Muscle layer of colon (tissue), 2 donors: ENCODE measurements around the gene ARNT2.

Source experiments
- H3K27ac ChIP-seq: one replicate; pipeline ENCODE4 v1.7.0; 2013; ENCODE audit warnings: low read depth, mild to moderate bottlenecking, low read length, moderate library complexity
- H3K27me3 ChIP-seq, 2 donors: one replicate each; pipeline ENCODE4 v1.7.0; 2013; ENCODE audit warnings: low read length in 2 of 2, mild to moderate bottlenecking in 2 of 2; ENCODE audit not compliant: insufficient read depth in 2 of 2, control insufficient read depth in 1 of 2
- H3K36me3 ChIP-seq: one replicate; pipeline ENCODE4 v1.7.0; 2013; ENCODE audit warnings: mild to moderate bottlenecking, low read length; ENCODE audit not compliant: insufficient read depth
- H3K4me1 ChIP-seq: one replicate; pipeline ENCODE4 v1.7.0; 2013; ENCODE audit warnings: mild to moderate bottlenecking, low read length; ENCODE audit not compliant: insufficient read depth
- H3K4me3 ChIP-seq, 2 donors: one replicate each; pipeline ENCODE4 v1.7.0; 2013; ENCODE audit warnings: low read length in 2 of 2, low read depth in 1 of 2, mild to moderate bottlenecking in 1 of 2, moderate library complexity in 1 of 2
- H3K9ac ChIP-seq: one replicate; pipeline ENCODE4 v1.7.0; 2013; ENCODE audit warnings: low read length
- H3K9me3 ChIP-seq: one replicate; pipeline ENCODE4 v1.7.0; 2013; ENCODE audit warnings: mild to moderate bottlenecking, low read length
- donor health status: abdominal sarcoma.
- donor health status: Adenocarcinoma of cecum.

The ARNT2 gene

GRCh38 chr15:80562846-80563245, 158.7 kb downstream of the ARNT2 start:
- H3K4me1 ChIP-seq, result peaks cover 5% of the 10 kb centered on the region
- no peak overlapping the region for H3K4me3 ChIP-seq
- H3K27me3 ChIP-seq, result no peaks in the 10 kb centered on the region
- no peaks in the 10 kb centered on the region for H3K9me3 ChIP-seq
- no peaks in the 10 kb centered on the region for H3K36me3 ChIP-seq
- no peak overlapping the region for H3K27ac ChIP-seq
- H3K9ac ChIP-seq, result no peak overlapping the region

- no peak overlapping the region for H3K9ac ChIP-seq
- no peak overlapping the region for H3K27ac ChIP-seq
- no peaks in the 10 kb centered on the region for H3K36me3 ChIP-seq
- H3K9me3 ChIP-seq, result no peaks in the 10 kb centered on the region
- peaks cover 9% of the 10 kb centered on the region for H3K4me1 ChIP-seq
- no peaks in the 10 kb centered on the region for H3K27me3 ChIP-seq
- H3K4me3 ChIP-seq, result no peak overlapping the region
These were observed 159.3 kb downstream of the ARNT2 start for GRCh38 chr15:80563372-80563997.

DNA sequence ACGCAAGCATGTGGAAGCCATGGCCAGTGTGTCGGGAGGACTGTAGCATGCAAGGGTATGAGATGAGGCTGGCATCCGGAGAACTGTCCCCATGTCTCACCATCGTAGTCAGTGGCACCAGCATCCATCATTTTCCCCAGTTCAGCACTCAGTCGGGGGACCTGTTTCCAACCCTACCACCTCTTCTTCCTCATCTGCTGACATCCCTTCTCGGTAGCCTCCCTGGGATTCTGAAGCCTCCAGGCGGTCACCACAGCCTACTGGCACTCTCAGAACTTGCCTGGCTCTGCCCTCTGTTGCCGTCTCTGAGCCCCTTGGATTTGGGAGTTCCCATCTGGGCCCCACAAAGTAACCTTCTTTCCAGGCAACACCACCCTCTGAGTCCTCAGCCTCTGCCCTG, 159.9 kb downstream of the ARNT2 start:
- peaks cover 9% of the 10 kb centered on the region for H3K4me1 ChIP-seq
- no peaks in the 10 kb centered on the region for H3K27me3 ChIP-seq
- no peaks in the 10 kb centered on the region for H3K9me3 ChIP-seq
- no peak overlapping the region for H3K9ac ChIP-seq
- H3K4me3 ChIP-seq, result no peak overlapping the region
- H3K36me3 ChIP-seq, result no peaks in the 10 kb centered on the region
- H3K27ac ChIP-seq, result no peak overlapping the region

- Histone ChIP-seq H3K9ac (no peak overlapping the region), H3K36me3 (no peaks in the 10 kb centered on the region), H3K4me1 (peaks cover 9% of the 10 kb centered on the region), H3K9me3 (no peaks in the 10 kb centered on the region), H3K4me3 (no peak overlapping the region), H3K27me3 (no peaks in the 10 kb centered on the region), H3K27ac (no peak overlapping the region)
These were observed 161.2 kb downstream of the ARNT2 start for GRCh38 chr15:80565398-80565797.

DNA sequence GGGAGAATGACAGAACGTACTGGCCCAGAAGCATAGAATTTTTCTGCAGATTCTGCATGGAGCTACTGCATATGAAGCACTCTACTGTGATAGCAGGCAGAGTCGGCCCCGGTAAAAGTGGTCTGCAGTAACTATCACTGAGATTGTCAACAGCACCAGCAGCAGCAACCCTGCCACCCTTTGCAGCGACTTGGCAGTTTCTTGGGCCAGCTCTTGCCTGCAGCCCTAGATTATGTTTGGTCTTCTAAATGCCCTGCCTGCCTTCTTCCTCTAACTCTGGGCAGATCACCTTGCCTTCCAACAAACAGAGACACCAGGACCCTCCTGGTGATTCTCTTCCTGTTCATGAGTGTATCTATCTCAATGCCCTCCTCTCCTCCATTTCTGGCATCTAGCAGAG, 161.8 kb downstream of the ARNT2 start:
- H3K27me3 ChIP-seq, result no peaks in the 10 kb centered on the region
- H3K4me1 ChIP-seq, result peaks cover 9% of the 10 kb centered on the region
- H3K27ac ChIP-seq, result no peak overlapping the region
- no peak overlapping the region for H3K9ac ChIP-seq
- H3K4me3 ChIP-seq, result no peak overlapping the region
- H3K9me3 ChIP-seq, result no peaks in the 10 kb centered on the region
- H3K36me3 ChIP-seq, result no peaks in the 10 kb centered on the region

- Histone ChIP-seq H3K9ac (no peak overlapping the region), H3K9me3 (no peaks in the 10 kb centered on the region), H3K4me3 (no peak overlapping the region), H3K4me1 (peaks cover 9% of the 10 kb centered on the region), H3K27ac (no peak overlapping the region), H3K27me3 (no peaks in the 10 kb centered on the region), H3K36me3 (no peaks in the 10 kb centered on the region)
These were observed 163.6 kb downstream of the ARNT2 start for GRCh38 chr15:80567721-80568157.

GRCh38 chr15:80568298-80568697, 164.1 kb downstream of the ARNT2 start:
- H3K9me3 ChIP-seq, result no peaks in the 10 kb centered on the region
- H3K9ac ChIP-seq, result no peak overlapping the region
- H3K27me3 ChIP-seq, result no peaks in the 10 kb centered on the region
- no peak overlapping the region for H3K4me3 ChIP-seq
- peaks cover 9% of the 10 kb centered on the region for H3K4me1 ChIP-seq
- no peaks in the 10 kb centered on the region for H3K36me3 ChIP-seq
- H3K27ac ChIP-seq, result no peak overlapping the region

- H3K4me3 ChIP-seq, result no peak overlapping the region
- peaks cover 9% of the 10 kb centered on the region for H3K4me1 ChIP-seq
- no peak overlapping the region for H3K27ac ChIP-seq
- no peaks in the 10 kb centered on the region for H3K36me3 ChIP-seq
- no peak overlapping the region for H3K9ac ChIP-seq
- no peaks in the 10 kb centered on the region for H3K27me3 ChIP-seq
- no peaks in the 10 kb centered on the region for H3K9me3 ChIP-seq
These were observed 164.9 kb downstream of the ARNT2 start for GRCh38 chr15:80568876-80569605.

DNA sequence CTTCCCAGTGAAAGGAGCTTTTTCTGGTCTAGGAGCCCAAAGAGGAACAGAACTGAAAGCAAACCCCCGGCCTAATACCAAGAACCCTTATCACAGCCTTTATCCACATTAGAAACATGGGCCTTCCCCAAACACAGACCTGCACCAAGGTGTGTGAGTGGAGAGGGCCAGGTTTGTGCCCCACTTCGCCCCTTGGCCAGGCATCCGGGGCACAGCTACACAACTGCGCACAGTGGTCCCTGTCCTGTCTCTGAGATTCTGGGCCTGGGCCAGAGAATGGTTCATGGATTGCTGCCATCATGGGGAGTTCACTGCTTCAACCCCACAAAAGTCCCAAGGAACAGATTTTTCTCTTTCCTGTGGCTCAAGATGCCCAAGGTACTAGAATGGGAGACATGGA, 165.5 kb downstream of the ARNT2 start:
- H3K27ac ChIP-seq, result no peak overlapping the region
- H3K4me3 ChIP-seq, result no peak overlapping the region
- no peaks in the 10 kb centered on the region for H3K27me3 ChIP-seq
- no peak overlapping the region for H3K9ac ChIP-seq
- peaks cover 9% of the 10 kb centered on the region for H3K4me1 ChIP-seq
- H3K9me3 ChIP-seq, result no peaks in the 10 kb centered on the region
- H3K36me3 ChIP-seq, result no peaks in the 10 kb centered on the region

DNA sequence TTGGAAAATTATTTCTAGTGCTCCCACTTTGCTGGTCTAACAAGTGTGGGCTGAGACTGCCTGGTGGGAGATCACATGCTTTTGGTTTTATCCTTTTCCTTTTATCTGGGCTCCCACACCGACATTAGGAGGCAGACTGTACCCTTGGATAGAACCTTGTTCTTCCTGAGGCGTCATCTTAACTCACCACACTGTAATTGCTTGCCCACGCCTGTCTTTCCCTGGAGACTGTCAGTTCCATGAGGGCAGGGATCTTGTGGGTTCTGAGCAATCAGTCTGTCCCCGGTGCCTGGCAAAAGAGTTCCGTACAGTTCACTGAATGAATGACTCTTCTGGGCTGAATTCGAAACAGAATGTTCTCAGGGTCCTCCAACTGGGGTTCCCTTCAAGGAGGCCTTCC, 166.4 kb downstream of the ARNT2 start:
- no peaks in the 10 kb centered on the region for H3K9me3 ChIP-seq
- no peaks in the 10 kb centered on the region for H3K27me3 ChIP-seq
- no peak overlapping the region for H3K9ac ChIP-seq
- no peak overlapping the region for H3K4me3 ChIP-seq
- no peak overlapping the region for H3K27ac ChIP-seq
- H3K4me1 ChIP-seq, result peaks cover 9% of the 10 kb centered on the region
- H3K36me3 ChIP-seq, result no peaks in the 10 kb centered on the region

DNA sequence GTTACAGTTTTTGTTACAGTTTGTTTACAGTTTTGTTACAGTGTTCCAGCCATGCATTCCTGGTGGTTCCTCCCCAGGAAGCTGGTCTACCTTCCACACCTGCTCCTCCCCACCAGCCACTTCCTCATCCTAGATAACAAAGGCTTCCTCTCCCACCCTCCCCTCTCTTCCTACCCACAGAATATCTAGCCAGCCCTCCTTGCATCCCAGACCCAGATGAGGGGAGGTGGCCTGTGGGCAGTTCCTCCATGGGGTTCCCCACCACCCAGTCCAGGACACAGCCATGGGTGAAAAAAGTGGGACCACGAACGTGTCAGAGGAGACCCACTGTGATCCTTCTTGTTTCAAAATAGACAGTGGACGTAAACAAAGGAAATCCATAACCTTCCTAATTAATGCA, 168.2 kb downstream of the ARNT2 start:
- no peak overlapping the region for H3K27ac ChIP-seq
- H3K4me3 ChIP-seq, result no peak overlapping the region
- H3K9me3 ChIP-seq, result no peaks in the 10 kb centered on the region
- H3K4me1 ChIP-seq, result peaks cover 9% of the 10 kb centered on the region
- H3K36me3 ChIP-seq, result no peaks in the 10 kb centered on the region
- no peak overlapping the region for H3K9ac ChIP-seq
- H3K27me3 ChIP-seq, result no peaks in the 10 kb centered on the region

DNA sequence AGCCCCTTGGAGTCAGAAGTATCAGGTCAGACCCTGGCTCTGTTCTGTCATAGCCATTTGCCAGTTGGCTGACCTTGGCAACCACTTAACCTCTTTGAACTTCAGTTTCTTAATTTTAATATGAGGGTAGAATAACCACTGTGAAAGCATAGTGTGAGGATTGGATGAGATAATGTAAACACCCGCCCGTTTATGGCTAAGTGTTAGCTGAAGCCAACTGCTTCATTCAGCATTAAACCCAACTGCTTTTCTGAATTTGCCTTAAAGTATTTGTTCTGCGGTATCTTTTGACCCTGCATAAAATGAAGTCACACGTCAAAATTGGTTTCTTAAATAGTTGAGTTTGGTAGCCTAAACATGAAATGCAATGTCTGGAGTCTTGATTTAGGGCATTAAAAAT, 169.4 kb downstream of the ARNT2 start:
- Histone ChIP-seq H3K27me3 (no peaks in the 10 kb centered on the region), H3K4me3 (no peak overlapping the region), H3K4me1 (no peaks in the 10 kb centered on the region), H3K9me3 (no peaks in the 10 kb centered on the region), H3K27ac (no peak overlapping the region), H3K9ac (no peak overlapping the region), H3K36me3 (no peaks in the 10 kb centered on the region)
